Neutrophil (primary cell): ENCODE data around the gene CISH.

Source experiments
- H3K27ac ChIP-seq: fragments of 200-600 bp; sonication (generic); 2 replicates; pipeline ENCODE4 v1.5.1; 2016; ENCODE audit warnings: mild to moderate bottlenecking, moderate library complexity
- H3K27me3 ChIP-seq: fragments of 200-600 bp; sonication (generic); 2 replicates; pipeline ENCODE4 v1.6.0; 2016; ENCODE audit warnings: mild to moderate bottlenecking
- H3K36me3 ChIP-seq: fragments of 200-600 bp; sonication (generic); 2 replicates; pipeline ENCODE4 v1.5.1; 2017
- H3K4me1 ChIP-seq, 2 experiments: fragments of 200-600 bp in 1 of 2; sonication (generic) in 1 of 2; 1 replicate in 1 of 2; 2 replicates in 1 of 2; pipeline versions ENCODE4 v1.5.1 to v1.6.1; 2013 to 2016; ENCODE audit warnings: low read depth in 1 of 2, low read length in 1 of 2, mild to moderate bottlenecking in 1 of 2, moderate library complexity in 1 of 2; ENCODE audit not compliant: control insufficient read depth in 1 of 2, insufficient read depth in 1 of 2
- H3K4me3 ChIP-seq, 2 experiments: fragments of 200-600 bp in 1 of 2; sonication (generic) in 1 of 2; 1 replicate in 1 of 2; 2 replicates in 1 of 2; pipeline ENCODE4 v1.5.1; 2013 to 2016; ENCODE audit warnings: low read depth in 1 of 2, low read length in 1 of 2, mild to moderate bottlenecking in 1 of 2, moderate library complexity in 1 of 2
- H3K9me3 ChIP-seq: fragments of 200-600 bp; sonication (generic); 2 replicates; pipeline ENCODE4 v1.5.1; 2016
- CTCF ChIP-seq: fragments of 200-600 bp; sonication (generic); IDR thresholded peaks from 2 replicates; pipeline ENCODE4 v1.5.1; 2016; ENCODE audit warnings: antibody characterized with exemption

CISH gene

GRCh38 chr3:50611464-50612233 is at the start of gene CISH:
CISH (minus strand) TSS chr3:50611774; CDS start chr3:50611650, 124 bp downstream.
- Histone ChIP-seq H3K27me3 (no peaks in the 10 kb centered on the region), H3K4me3 (peak within 1 kb of the TSS; percentile 80 to 94), H3K9me3 (no peaks in the 10 kb centered on the region), H3K36me3 (peaks cover 17% of the 10 kb centered on the region), H3K4me1 (peaks cover 59 to 64% of the 10 kb centered on the region in 2 experiments), H3K27ac (peak within 1 kb of the TSS; percentile 74)
- TF ChIP-seq CTCF, result peak; percentile 53

GRCh38 chr3:50660386-50660785 is 48.8 kb upstream of the CISH start:
- Histone ChIP-seq H3K36me3 (no peaks in the 10 kb centered on the region), H3K4me3 (no peak overlapping the region)

GRCh38 chr3:50658831-50659230 is 47.3 kb upstream of the CISH start:
- no peak overlapping the region for H3K27ac ChIP-seq
- peaks cover 12 to 14% of the 10 kb centered on the region in 2 experiments for H3K4me1 ChIP-seq
- H3K36me3 ChIP-seq, result no peaks in the 10 kb centered on the region
- TF ChIP-seq CTCF, result no peak
- no peaks in the 10 kb centered on the region for H3K9me3 ChIP-seq
- no peaks in the 10 kb centered on the region for H3K27me3 ChIP-seq
- H3K4me3 ChIP-seq, result no peak overlapping the region

More at GRCh38 chr3:50660386-50660785, 48.8 kb upstream of the CISH start:
- no peak overlapping the region for H3K27ac ChIP-seq
- no peak for TF ChIP-seq CTCF
- H3K9me3 ChIP-seq, result no peaks in the 10 kb centered on the region
- H3K27me3 ChIP-seq, result no peaks in the 10 kb centered on the region
- peaks cover 3% of the 10 kb centered on the region in 2 experiments for H3K4me1 ChIP-seq

GRCh38 chr3:50658416-50658815 is 46.8 kb upstream of the CISH start:
- Histone ChIP-seq H3K36me3 (no peaks in the 10 kb centered on the region), H3K27me3 (no peaks in the 10 kb centered on the region), H3K4me1 (peaks cover 12 to 14% of the 10 kb centered on the region in 2 experiments), H3K27ac (no peak overlapping the region), H3K4me3 (no peak overlapping the region), H3K9me3 (no peaks in the 10 kb centered on the region)
- TF ChIP-seq CTCF, result no peak

GRCh38 chr3:50657816-50658215 is 46.2 kb upstream of the CISH start:
- Histone ChIP-seq H3K9me3 (no peaks in the 10 kb centered on the region), H3K4me3 (no peak overlapping the region), H3K4me1 (peaks cover 14 to 15% of the 10 kb centered on the region in 2 experiments), H3K27ac (no peak overlapping the region), H3K27me3 (no peaks in the 10 kb centered on the region), H3K36me3 (no peaks in the 10 kb centered on the region)
- no peak for TF ChIP-seq CTCF
